B cell (primary cell): ENCODE measurements around the gene GSTP1.

Experiments
- EZH2 ChIP-seq: IDR thresholded peaks from 2 replicates; pipeline ENCODE4 v1.6.1; 2012; ENCODE audit warnings: borderline replicate concordance, low read depth, mild to moderate bottlenecking, moderate library complexity, low read length; ENCODE audit not compliant: insufficient read depth, poor library complexity, severe bottlenecking
- TF ChIP-seq, protein P1 (sequence below): fragments of 200-600 bp; IDR thresholded peaks from one replicate; pipeline ENCODE4 v1.8.0; 2022; ENCODE audit warnings: antibody characterized with exemption, mild to moderate bottlenecking

DNA sequence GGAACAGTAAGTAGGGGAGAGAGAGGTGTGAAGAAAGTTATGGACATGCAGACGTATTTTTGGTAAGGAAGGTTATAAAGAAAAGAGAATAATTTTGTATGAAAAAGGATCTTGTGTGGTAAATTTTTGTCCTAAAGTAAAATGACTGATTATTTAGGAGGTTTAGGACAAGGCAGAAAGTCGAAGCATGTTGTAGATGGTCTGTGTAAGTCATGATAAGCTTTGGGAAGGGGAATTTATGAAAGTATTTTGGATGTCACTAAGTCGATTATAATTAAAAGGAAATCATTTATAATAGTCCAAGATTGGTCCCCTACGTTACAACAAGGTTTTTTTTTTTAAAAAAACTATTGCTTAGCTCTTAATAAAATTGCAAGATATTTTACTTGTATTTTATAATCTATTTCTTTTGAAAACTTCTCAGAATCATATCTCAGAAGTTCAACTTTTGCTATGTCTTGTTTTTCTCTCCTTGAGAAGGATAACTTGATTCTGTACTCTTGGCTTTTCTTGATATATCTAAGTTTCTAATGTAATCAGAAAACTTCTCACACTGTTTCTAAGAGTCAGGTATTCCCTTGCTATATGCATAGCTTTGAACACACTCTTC lies 49.4 kb upstream of the GSTP1 start:
- TF ChIP-seq, protein P1, sequence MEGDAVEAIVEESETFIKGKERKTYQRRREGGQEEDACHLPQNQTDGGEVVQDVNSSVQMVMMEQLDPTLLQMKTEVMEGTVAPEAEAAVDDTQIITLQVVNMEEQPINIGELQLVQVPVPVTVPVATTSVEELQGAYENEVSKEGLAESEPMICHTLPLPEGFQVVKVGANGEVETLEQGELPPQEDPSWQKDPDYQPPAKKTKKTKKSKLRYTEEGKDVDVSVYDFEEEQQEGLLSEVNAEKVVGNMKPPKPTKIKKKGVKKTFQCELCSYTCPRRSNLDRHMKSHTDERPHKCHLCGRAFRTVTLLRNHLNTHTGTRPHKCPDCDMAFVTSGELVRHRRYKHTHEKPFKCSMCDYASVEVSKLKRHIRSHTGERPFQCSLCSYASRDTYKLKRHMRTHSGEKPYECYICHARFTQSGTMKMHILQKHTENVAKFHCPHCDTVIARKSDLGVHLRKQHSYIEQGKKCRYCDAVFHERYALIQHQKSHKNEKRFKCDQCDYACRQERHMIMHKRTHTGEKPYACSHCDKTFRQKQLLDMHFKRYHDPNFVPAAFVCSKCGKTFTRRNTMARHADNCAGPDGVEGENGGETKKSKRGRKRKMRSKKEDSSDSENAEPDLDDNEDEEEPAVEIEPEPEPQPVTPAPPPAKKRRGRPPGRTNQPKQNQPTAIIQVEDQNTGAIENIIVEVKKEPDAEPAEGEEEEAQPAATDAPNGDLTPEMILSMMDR: no peak
- TF ChIP-seq EZH2: no peak
